Medulla oblongata (tissue), 1 donor: ENCODE data around the gene HOXB2.
A peak's percentile ranks its signal among the peaks of the same experiment; 100 is the strongest.
"Not testable (repeated sequence)": the region's sequence is repeated elsewhere in the genome, so short reads cannot be mapped to it uniquely, and the experiment has no call there.

Source experiments
- DNase-seq: peaks from one replicate; pipeline ENCODE4 v3.0.0-alpha.2; 2015; ENCODE audit errors: extremely low spot score

HOXB2 gene

GRCh38 chr17:48541577-48542113 is 3.3 kb downstream of the HOXB2 start:
- DNase-seq: peak; percentile 86

DNA sequence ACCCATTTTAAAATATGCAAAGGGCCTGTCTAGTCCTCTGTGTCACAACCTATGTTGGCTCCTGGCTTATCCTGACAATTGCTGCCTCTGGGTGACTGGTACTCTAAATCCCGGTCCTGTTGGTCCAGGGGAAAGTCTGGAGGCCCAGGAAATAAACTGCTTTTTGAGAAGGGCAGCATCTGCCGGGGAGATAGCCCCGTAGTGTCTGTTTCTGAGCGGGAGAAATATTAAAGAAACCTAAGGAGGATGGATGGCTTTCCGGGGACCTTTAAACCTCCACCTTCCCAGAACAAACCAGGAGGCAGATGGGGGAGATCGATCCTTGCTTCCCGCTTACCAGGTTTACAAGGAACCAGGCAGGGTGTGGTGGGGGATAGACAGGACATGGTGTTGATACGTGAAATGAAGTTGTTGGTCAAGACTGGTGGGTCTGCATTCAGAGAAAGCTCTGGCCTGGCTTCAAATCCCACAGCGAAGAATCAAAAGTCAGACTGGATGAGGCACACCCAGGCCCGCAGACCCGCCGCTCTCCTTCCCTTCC is 3.8 kb downstream of the HOXB2 start:
- peak; percentile 41 for DNase-seq

GRCh38 chr17:48540213-48540612 is 4.7 kb downstream of the HOXB2 start:
- DNase-seq: no peak

GRCh38 chr17:48539177-48539576 is 5.7 kb downstream of the HOXB2 start:
- DNase-seq: no peak

DNA sequence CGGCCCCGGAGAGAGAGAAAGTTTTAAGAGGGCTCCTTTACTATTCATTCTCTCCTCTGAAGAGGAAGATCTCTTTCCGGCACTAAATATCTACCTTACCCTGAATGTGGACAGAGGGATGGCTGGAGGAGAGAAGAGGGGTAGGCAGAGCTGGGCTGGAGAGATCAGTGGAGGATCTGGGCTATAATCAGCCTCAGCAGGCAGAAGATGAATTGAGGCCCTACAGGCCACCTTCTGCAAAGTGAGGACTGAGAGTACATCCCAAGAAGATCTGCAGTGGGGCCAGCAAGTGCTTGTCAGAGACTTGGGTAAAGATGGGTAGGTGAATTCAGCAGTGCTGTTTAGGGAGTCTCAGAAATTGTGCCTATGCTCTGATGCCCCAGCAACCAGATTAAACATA is 7.6 kb downstream of the HOXB2 start:
- DNase-seq: no peak

GRCh38 chr17:48535793-48536559 is 8.9 kb downstream of the HOXB2 start:
- DNase-seq: not testable (repeated sequence)

GRCh38 chr17:48532261-48532660 is 12.6 kb downstream of the HOXB2 start:
- DNase-seq: no peak

GRCh38 chr17:48530887-48531272 is 14.0 kb downstream of the HOXB2 start, which contains the start of gene HOXB1:
TSS of gene HOXB1 (minus strand) at chr17:48531011. CDS start at chr17:48530904, 107 bp downstream.
- no peak for DNase-seq

DNA sequence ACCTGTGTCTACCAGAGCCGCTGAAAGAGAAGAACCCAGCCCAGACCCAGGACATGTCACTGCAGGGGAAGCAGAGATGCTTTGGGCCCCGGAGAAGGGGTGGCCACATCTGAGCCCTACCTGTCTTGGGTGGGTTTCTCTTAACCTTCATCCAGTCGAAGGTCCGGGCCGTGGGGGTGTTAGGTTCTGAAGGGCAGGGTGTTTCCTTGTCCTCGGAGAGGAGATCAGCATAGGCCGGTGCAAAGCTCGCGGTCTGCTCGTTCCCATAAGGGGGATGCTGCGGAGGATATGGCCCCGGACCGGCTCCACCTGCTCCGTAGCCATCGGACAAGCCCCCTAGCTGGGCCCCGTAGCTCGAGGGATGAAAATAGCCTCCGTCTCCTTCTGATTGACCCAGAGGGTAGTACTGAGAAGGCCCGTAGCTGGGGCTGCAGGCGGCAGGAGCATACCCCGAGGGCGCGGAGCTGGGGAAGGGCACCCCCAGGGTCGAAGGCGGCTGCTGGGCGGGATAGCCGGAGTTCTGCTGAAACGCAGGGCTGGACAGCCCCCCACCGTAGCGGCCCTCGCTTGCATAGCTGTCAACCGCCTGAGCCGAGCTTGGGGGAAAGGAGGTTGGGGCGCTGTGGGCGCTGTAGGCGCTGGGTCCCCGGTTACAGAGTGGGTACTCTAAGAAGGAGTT is 14.6 kb downstream of the HOXB2 start:
- DNase-seq: no peak

- DNase-seq: no peak
Measured at GRCh38 chr17:48529683-48530009, 15.3 kb downstream of the HOXB2 start.

- DNase-seq: no peak
Measured at GRCh38 chr17:48528936-48529682, 15.8 kb downstream of the HOXB2 start.

GRCh38 chr17:48528153-48528935 is 16.6 kb downstream of the HOXB2 start:
- no peak for DNase-seq

GRCh38 chr17:48527547-48527932 is 17.4 kb downstream of the HOXB2 start:
- no peak for DNase-seq

- DNase-seq: no peak
Measured at GRCh38 chr17:48526608-48527546, 18.0 kb downstream of the HOXB2 start.

DNA sequence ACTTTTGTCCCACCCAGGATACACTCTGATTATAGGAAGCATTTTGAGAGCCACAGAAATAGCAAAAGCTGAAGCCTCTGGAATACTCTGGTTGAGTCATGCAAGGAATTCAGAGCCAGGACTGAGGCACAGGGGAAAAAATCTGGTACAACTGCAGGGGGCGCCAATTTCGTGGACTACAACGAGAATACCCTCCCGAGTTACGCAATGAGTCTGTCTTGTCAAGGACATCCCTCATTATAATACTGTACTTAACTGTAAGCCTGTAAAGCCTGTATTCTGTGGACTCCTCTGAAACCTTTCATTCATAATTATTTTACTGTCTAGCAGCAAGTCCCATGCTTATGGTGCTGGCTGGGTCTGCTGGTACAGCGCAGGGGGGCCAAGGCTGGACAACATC is 21.9 kb downstream of the HOXB2 start:
- DNase-seq: no peak

GRCh38 chr17:48522031-48522653 is 22.8 kb downstream of the HOXB2 start:
- DNase-seq: no peak

DNA sequence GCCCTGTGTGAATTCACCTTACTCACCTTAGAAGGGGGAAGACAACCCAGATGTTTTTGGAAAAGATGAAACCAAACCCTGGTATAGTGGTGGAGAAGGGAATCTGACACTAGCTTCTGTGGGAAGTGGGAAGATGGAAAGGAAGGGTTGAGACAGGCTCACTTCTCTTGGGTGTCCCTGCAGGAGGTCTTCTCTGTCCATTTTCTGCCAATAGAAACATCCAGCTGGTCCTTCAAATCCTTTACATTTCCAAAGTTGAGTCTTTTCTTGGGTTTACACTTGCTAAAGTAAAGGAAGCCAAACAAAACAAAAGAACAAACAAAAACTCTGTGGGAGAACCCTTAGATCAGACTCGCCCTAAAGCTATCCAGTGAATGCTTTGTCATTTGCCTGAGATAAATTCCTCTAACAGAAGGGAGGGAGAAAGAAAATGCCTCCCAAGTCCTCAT is 24.3 kb downstream of the HOXB2 start:
- no peak for DNase-seq

DNA sequence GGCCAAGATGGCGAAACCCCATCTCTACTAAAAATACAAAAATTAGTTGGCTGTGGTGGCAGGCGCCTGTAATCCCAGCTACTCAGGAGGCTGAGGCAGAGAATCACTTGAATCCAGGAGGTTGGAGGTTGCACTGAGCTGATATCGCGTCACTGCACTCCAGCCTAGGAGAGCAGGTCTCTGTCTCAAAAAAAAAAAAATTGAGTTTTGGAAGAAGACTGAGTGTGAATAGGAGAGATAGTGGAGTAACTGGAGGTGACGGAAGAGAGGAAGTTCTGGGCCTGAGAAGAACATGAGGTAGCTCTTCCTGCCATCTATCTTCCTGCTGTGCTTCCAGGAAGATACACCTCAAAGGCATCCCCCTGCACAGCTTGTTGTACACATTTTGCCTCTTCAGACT is 25.5 kb downstream of the HOXB2 start:
- DNase-seq: no peak

DNA sequence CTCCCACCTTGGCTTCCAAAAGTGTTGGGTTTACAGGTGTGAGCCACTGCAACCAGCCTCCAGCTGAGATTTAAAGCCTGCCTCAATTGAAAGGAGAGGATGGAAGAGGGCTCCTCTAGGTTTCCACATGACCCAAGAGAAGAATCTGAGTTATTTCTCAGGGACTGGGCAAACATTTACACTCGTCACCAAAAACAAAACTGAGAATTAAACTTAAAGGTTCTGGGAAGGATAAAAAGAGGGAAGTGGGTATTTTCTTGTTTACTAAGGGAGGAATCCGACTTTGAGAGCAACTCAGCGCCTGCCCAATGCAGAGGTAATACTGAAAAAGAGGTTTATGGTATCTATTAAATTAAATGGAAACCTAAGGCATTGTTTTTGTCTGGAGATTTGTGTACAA is 27.4 kb downstream of the HOXB2 start:
- no peak for DNase-seq
